ENCODE measurements around the gene TMEM229B.
A peak's percentile ranks its signal among the peaks of the same experiment; 100 is the strongest.

TMEM229B gene

DNA sequence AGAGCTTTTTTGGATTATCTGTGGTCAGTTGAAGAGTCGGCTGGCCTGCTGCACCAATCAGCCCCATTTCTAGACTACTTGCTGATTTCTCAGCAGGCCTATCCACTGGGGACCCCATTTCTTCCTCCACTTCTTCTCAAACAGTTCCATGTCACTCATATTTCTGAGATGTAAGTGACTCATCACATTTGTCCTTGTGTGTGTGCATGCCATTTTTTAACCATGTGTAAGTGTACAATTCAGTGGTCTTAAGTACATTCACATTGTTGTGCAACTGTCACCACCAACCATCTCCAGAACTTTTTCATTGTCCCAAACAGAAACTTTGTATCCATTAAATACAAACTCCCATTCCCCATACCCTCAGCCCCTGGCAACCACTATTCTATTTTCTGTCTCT, 14.2 kb downstream of the TMEM229B start:
- Histone ChIP-seq H3K9me3 (ENCODE audit: control insufficient read depth in 2 of 2, low read length in 2 of 2) (no peaks in the 10 kb centered on the region), H3K4me3 (ENCODE audit: low read length in 2 of 2) (no peak overlapping the region), H3K9ac (ENCODE audit: low read depth in 1 of 2, low read length in 2 of 2) (no peak overlapping the region), H3K27ac (ENCODE audit: low read depth in 2 of 2, low read length in 2 of 2) (no peak overlapping the region), H3K36me3 (ENCODE audit: control insufficient read depth in 2 of 2, insufficient read depth in 2 of 2, low read length in 2 of 2) (no peaks in the 10 kb centered on the region), H3K4me1 (ENCODE audit: control insufficient read depth in 2 of 2, insufficient read depth in 2 of 2, low read length in 2 of 2) (peaks cover 0 to 6% of the 10 kb centered on the region in 2 donors), H3K27me3 (ENCODE audit: control insufficient read depth in 2 of 2, insufficient read depth in 2 of 2, low read length in 2 of 2) (no peaks in the 10 kb centered on the region)

DNA sequence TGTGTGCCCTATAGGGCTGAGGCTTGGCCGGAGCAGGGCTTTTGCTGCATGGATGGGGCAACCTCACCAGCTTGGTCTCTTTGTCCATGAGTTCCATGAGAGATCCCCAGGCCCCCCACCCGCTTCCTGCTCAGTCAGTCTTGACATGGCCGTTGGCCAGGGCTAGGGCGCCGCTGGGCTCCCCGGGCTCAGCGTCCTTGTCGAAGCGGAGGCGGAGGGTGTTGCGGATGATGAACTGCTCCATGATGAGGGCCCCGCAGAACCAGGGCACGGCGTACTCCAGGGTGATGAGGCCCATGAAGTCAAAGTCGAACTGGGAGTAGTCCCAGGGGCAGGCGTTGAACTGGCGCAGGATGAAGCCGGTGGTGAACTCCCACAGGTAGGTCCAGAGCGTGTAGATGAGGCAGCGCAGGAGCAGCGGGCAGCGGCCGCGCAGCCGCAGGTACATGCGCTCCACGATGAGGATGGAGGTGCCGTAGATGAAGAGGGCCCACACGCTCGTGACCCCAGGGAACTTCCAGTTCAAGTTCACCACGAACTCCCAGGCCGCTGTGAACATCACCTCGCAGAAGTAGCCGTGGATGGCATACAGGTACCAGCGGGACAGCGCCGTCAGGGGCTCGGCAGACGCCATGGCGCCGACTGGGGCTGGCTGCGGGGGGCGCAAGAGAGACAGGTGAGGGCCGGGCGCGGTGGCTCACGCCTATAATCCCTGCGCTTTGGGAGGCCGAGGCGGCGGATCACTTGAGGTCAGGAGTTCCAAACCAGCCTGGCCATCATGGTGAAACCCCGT, 15.0 kb downstream of the TMEM229B start:
- H3K9ac ChIP-seq (ENCODE audit: low read depth in 1 of 2, low read length in 2 of 2) = no peak overlapping the region
- no peak overlapping the region for H3K27ac ChIP-seq (ENCODE audit: low read depth in 2 of 2, low read length in 2 of 2)
- H3K4me1 ChIP-seq (ENCODE audit: control insufficient read depth in 2 of 2, insufficient read depth in 2 of 2, low read length in 2 of 2) = peaks cover 0 to 6% of the 10 kb centered on the region in 2 donors
- no peak overlapping the region for H3K4me3 ChIP-seq (ENCODE audit: low read length in 2 of 2)
- H3K36me3 ChIP-seq (ENCODE audit: control insufficient read depth in 2 of 2, insufficient read depth in 2 of 2, low read length in 2 of 2) = no peaks in the 10 kb centered on the region
- no peaks in the 10 kb centered on the region for H3K9me3 ChIP-seq (ENCODE audit: control insufficient read depth in 2 of 2, low read length in 2 of 2)
- H3K27me3 ChIP-seq (ENCODE audit: control insufficient read depth in 2 of 2, insufficient read depth in 2 of 2, low read length in 2 of 2) = no peaks in the 10 kb centered on the region

DNA sequence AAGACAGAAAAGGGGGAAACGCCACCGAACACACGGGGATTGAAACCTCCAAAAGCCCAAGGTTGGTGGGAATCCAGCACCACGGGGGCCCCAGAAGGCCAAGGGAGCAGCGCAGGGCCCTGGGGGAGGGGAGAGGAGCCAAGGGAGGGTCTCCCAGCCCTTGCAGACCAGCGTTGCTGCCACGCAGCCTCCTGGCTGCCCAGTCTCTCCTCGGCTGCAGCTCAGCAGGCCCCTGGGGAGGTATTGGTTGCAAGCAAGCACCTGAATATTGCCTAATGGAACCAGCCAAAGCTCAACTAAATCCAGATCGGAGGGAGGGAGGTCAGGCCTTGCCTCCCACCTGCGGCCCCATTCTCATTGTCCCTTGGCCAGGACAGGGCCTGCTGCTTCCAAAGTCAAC, 15.8 kb downstream of the TMEM229B start:
- Histone ChIP-seq H3K27me3 (ENCODE audit: control insufficient read depth in 2 of 2, insufficient read depth in 2 of 2, low read length in 2 of 2) (no peaks in the 10 kb centered on the region), H3K9me3 (ENCODE audit: control insufficient read depth in 2 of 2, low read length in 2 of 2) (no peaks in the 10 kb centered on the region), H3K4me3 (ENCODE audit: low read length in 2 of 2) (no peak overlapping the region), H3K27ac (ENCODE audit: low read depth in 2 of 2, low read length in 2 of 2) (no peak overlapping the region), H3K36me3 (ENCODE audit: control insufficient read depth in 2 of 2, insufficient read depth in 2 of 2, low read length in 2 of 2) (no peaks in the 10 kb centered on the region), H3K4me1 (ENCODE audit: control insufficient read depth in 2 of 2, insufficient read depth in 2 of 2, low read length in 2 of 2) (peaks cover 2 to 11% of the 10 kb centered on the region in 2 donors), H3K9ac (ENCODE audit: low read depth in 1 of 2, low read length in 2 of 2) (no peak overlapping the region)

DNA sequence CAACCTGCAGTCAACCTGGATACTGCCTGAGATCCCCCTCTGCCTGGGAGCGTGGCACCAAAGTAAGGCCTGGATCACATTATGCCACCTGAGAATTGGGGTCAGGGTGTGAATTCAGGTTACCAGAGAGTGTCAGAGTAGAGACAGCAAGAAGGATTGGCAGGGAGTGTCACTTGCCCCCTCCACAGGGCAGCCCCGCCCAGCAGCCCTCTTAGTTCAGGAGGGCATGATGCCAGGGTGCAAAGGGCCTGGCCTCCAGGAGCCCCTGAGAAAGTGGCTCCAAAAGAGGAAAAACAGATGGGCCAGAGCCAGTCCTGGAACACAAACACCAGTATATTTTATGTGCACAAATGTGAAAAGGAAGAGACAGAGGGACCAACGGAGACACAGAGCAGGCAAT, 18.6 kb downstream of the TMEM229B start:
- H3K4me3 ChIP-seq (ENCODE audit: low read length in 2 of 2) = no peak overlapping the region
- H3K9ac ChIP-seq (ENCODE audit: low read depth in 1 of 2, low read length in 2 of 2) = no peak overlapping the region
- no peaks in the 10 kb centered on the region for H3K27me3 ChIP-seq (ENCODE audit: control insufficient read depth in 2 of 2, insufficient read depth in 2 of 2, low read length in 2 of 2)
- H3K27ac ChIP-seq (ENCODE audit: low read depth in 2 of 2, low read length in 2 of 2) = no peak overlapping the region
- H3K36me3 ChIP-seq (ENCODE audit: control insufficient read depth in 2 of 2, insufficient read depth in 2 of 2, low read length in 2 of 2) = no peaks in the 10 kb centered on the region
- H3K9me3 ChIP-seq (ENCODE audit: control insufficient read depth in 2 of 2, low read length in 2 of 2) = no peaks in the 10 kb centered on the region
- peaks cover 7 to 13% of the 10 kb centered on the region in 2 donors for H3K4me1 ChIP-seq (ENCODE audit: control insufficient read depth in 2 of 2, insufficient read depth in 2 of 2, low read length in 2 of 2)

DNA sequence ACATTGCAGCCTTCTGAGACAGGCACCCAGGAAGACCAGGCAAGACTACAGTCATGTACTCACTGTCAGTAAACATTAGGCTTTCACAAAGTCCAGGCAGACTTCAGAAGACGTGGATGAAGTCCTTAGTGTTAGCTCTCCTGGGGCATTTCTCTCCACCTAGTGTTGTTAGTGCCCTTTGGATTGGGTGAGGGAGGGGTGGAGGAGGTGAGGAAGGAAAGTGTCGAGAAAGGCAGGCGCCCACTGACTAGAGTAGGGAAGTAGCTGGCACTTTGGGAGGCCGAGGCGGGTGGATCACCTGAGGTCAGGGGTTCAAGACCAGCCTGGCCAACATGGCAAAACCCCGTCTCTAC, 20.2 kb downstream of the TMEM229B start:
- no peaks in the 10 kb centered on the region for H3K27me3 ChIP-seq (ENCODE audit: control insufficient read depth in 2 of 2, insufficient read depth in 2 of 2, low read length in 2 of 2)
- H3K9ac ChIP-seq (ENCODE audit: low read depth in 1 of 2, low read length in 2 of 2) = peak overlapping the region; percentile 5 to 18
- no peaks in the 10 kb centered on the region for H3K36me3 ChIP-seq (ENCODE audit: control insufficient read depth in 2 of 2, insufficient read depth in 2 of 2, low read length in 2 of 2)
- peaks cover 7 to 13% of the 10 kb centered on the region in 2 donors for H3K4me1 ChIP-seq (ENCODE audit: control insufficient read depth in 2 of 2, insufficient read depth in 2 of 2, low read length in 2 of 2)
- H3K4me3 ChIP-seq (ENCODE audit: low read length in 2 of 2) = peak overlapping the region in 1 of 2 donors; percentile 26
- no peaks in the 10 kb centered on the region for H3K9me3 ChIP-seq (ENCODE audit: control insufficient read depth in 2 of 2, low read length in 2 of 2)
- H3K27ac ChIP-seq (ENCODE audit: low read depth in 2 of 2, low read length in 2 of 2) = peak overlapping the region; percentile 30 to 48

DNA sequence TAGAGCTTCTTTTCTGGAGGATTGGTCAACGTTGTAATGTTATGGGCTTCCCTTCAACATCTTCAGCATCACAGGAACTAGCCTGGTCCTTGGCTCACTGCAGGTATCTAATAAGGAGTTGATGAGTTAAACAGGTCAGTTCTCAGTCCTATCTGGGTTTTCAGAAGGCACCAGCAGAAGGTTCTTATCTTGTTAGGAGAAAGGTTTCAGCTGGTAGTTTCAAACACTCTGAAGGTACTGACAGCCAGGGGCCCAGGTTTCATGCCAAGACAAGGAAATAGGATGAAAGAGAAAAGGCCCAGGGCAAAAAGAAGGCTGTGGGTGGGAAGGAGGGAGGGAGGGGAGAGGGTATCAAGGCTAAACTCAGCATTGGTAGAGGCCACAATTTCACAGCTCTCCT, 21.4 kb downstream of the TMEM229B start:
- Histone ChIP-seq H3K4me1 (ENCODE audit: control insufficient read depth in 2 of 2, insufficient read depth in 2 of 2, low read length in 2 of 2) (peaks cover 7 to 13% of the 10 kb centered on the region in 2 donors), H3K27ac (ENCODE audit: low read depth in 2 of 2, low read length in 2 of 2) (no peak overlapping the region), H3K36me3 (ENCODE audit: control insufficient read depth in 2 of 2, insufficient read depth in 2 of 2, low read length in 2 of 2) (no peaks in the 10 kb centered on the region), H3K27me3 (ENCODE audit: control insufficient read depth in 2 of 2, insufficient read depth in 2 of 2, low read length in 2 of 2) (no peaks in the 10 kb centered on the region), H3K9ac (ENCODE audit: low read depth in 1 of 2, low read length in 2 of 2) (no peak overlapping the region), H3K4me3 (ENCODE audit: low read length in 2 of 2) (no peak overlapping the region), H3K9me3 (ENCODE audit: control insufficient read depth in 2 of 2, low read length in 2 of 2) (no peaks in the 10 kb centered on the region)

DNA sequence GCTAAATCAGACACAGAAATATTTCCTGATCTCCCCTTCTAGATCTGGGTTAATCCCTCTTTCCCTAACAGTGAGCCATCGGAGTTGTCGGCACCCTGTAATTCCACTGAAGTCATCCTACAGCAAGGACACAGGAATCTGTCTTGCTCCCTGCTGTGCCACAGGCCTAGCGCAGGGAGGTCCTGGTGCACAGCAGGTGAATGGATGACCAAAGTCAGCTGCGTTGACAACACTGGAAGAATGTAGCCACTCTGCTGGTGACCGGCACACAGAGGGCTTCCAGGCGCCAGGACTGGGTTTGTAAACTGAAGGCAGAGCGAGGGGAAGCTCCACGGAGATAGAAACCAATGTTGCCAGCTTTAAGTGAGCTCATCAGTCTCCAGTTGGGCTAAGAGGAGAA, 23.6 kb downstream of the TMEM229B start:
- Histone ChIP-seq H3K4me1 (ENCODE audit: control insufficient read depth in 2 of 2, insufficient read depth in 2 of 2, low read length in 2 of 2) (peaks cover 9 to 15% of the 10 kb centered on the region in 2 donors), H3K27ac (ENCODE audit: low read depth in 2 of 2, low read length in 2 of 2) (no peak overlapping the region), H3K27me3 (ENCODE audit: control insufficient read depth in 2 of 2, insufficient read depth in 2 of 2, low read length in 2 of 2) (no peaks in the 10 kb centered on the region), H3K4me3 (ENCODE audit: low read length in 2 of 2) (no peak overlapping the region), H3K9me3 (ENCODE audit: control insufficient read depth in 2 of 2, low read length in 2 of 2) (no peaks in the 10 kb centered on the region), H3K9ac (ENCODE audit: low read depth in 1 of 2, low read length in 2 of 2) (no peak overlapping the region), H3K36me3 (ENCODE audit: control insufficient read depth in 2 of 2, insufficient read depth in 2 of 2, low read length in 2 of 2) (no peaks in the 10 kb centered on the region)

DNA sequence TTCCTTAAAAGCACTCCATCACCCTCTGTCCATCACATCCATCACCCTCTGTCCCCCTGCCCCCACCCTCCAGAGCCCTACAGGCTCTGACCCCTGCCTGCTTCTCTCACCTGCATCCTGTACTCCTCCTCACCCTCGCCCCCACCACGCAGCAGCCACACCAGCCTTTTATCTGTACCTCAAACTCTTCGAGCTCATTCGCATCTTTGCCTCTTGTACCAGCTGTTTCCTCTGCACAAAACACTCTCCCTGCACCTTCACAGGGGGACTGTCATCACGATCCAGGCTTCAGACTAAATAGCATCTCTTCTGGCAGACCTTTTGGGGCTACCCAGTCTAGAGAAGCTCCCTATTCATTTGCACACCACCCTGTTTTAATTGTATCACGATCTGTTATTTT, 24.1 kb downstream of the TMEM229B start:
- no peaks in the 10 kb centered on the region for H3K9me3 ChIP-seq (ENCODE audit: control insufficient read depth in 2 of 2, low read length in 2 of 2)
- peaks cover 9 to 13% of the 10 kb centered on the region in 2 donors for H3K4me1 ChIP-seq (ENCODE audit: control insufficient read depth in 2 of 2, insufficient read depth in 2 of 2, low read length in 2 of 2)
- H3K27me3 ChIP-seq (ENCODE audit: control insufficient read depth in 2 of 2, insufficient read depth in 2 of 2, low read length in 2 of 2) = no peaks in the 10 kb centered on the region
- H3K27ac ChIP-seq (ENCODE audit: low read depth in 2 of 2, low read length in 2 of 2) = no peak overlapping the region
- no peak overlapping the region for H3K4me3 ChIP-seq (ENCODE audit: low read length in 2 of 2)
- no peaks in the 10 kb centered on the region for H3K36me3 ChIP-seq (ENCODE audit: control insufficient read depth in 2 of 2, insufficient read depth in 2 of 2, low read length in 2 of 2)
- no peak overlapping the region for H3K9ac ChIP-seq (ENCODE audit: low read depth in 1 of 2, low read length in 2 of 2)

DNA sequence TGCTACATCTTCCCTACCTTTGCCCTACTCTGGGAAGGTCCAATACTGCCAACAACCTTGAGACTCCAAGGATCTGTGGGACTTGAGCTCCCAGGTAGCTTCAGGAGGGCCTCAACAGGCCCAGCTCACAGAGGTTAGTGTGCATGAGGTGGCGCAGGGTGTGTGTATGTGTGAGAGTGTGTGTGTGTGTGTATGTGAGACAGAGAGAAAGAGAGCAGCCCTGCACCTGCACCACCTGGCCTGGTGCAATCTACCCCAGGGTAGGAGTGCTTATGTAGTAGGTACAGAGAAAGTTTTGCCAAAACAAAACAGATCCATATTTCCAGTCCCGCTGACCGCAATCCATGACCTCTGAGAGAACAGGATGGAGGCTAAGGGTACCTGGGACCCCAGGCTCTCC, 24.6 kb downstream of the TMEM229B start:
- Histone ChIP-seq H3K36me3 (ENCODE audit: control insufficient read depth in 2 of 2, insufficient read depth in 2 of 2, low read length in 2 of 2) (no peaks in the 10 kb centered on the region), H3K9me3 (ENCODE audit: control insufficient read depth in 2 of 2, low read length in 2 of 2) (no peaks in the 10 kb centered on the region), H3K27me3 (ENCODE audit: control insufficient read depth in 2 of 2, insufficient read depth in 2 of 2, low read length in 2 of 2) (no peaks in the 10 kb centered on the region), H3K4me3 (ENCODE audit: low read length in 2 of 2) (no peak overlapping the region), H3K9ac (ENCODE audit: low read depth in 1 of 2, low read length in 2 of 2) (no peak overlapping the region), H3K27ac (ENCODE audit: low read depth in 2 of 2, low read length in 2 of 2) (no peak overlapping the region), H3K4me1 (ENCODE audit: control insufficient read depth in 2 of 2, insufficient read depth in 2 of 2, low read length in 2 of 2) (peaks cover 9 to 13% of the 10 kb centered on the region in 2 donors)

DNA sequence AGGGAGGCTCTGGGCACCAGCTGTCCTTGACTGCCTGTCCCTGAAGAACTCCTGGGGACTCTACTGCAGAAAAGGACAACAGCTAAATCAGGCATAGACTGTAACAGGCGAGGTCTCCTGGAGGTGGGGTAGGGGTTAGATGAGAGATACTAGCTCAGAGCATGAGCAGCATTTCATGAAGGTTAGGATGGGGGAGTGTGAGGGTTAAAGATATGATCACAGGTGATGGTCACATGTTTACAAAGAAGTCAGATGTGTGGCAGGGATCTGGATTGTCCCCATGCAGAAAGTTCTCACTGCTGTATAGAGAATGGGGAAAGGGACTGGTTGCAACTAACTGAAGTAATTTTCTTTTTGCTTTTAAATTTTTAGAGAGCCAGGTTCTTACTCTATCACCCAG, 26.5 kb downstream of the TMEM229B start:
- H3K27me3 ChIP-seq (ENCODE audit: control insufficient read depth in 2 of 2, insufficient read depth in 2 of 2, low read length in 2 of 2) = no peaks in the 10 kb centered on the region
- H3K27ac ChIP-seq (ENCODE audit: low read depth in 2 of 2, low read length in 2 of 2) = no peak overlapping the region
- H3K4me1 ChIP-seq (ENCODE audit: control insufficient read depth in 2 of 2, insufficient read depth in 2 of 2, low read length in 2 of 2) = peaks cover 2 to 5% of the 10 kb centered on the region in 2 donors
- no peak overlapping the region for H3K9ac ChIP-seq (ENCODE audit: low read depth in 1 of 2, low read length in 2 of 2)
- H3K9me3 ChIP-seq (ENCODE audit: control insufficient read depth in 2 of 2, low read length in 2 of 2) = no peaks in the 10 kb centered on the region
- H3K4me3 ChIP-seq (ENCODE audit: low read length in 2 of 2) = no peak overlapping the region
- no peaks in the 10 kb centered on the region for H3K36me3 ChIP-seq (ENCODE audit: control insufficient read depth in 2 of 2, insufficient read depth in 2 of 2, low read length in 2 of 2)

Data from mucosa of rectum (tissue), 2 donors.